Measurements from ENCODE around the gene URM1. TPM values are rescaled to one million over a fixed set of nuclear protein-coding genes. Genes with fewer than 3 reads are reported as not detected.

Gene URM1
- polyA plus RNA-seq, 2 of the 4 experiments (the other 2 are of a cell fraction) = 43.6 to 50.6 TPM

DNA sequence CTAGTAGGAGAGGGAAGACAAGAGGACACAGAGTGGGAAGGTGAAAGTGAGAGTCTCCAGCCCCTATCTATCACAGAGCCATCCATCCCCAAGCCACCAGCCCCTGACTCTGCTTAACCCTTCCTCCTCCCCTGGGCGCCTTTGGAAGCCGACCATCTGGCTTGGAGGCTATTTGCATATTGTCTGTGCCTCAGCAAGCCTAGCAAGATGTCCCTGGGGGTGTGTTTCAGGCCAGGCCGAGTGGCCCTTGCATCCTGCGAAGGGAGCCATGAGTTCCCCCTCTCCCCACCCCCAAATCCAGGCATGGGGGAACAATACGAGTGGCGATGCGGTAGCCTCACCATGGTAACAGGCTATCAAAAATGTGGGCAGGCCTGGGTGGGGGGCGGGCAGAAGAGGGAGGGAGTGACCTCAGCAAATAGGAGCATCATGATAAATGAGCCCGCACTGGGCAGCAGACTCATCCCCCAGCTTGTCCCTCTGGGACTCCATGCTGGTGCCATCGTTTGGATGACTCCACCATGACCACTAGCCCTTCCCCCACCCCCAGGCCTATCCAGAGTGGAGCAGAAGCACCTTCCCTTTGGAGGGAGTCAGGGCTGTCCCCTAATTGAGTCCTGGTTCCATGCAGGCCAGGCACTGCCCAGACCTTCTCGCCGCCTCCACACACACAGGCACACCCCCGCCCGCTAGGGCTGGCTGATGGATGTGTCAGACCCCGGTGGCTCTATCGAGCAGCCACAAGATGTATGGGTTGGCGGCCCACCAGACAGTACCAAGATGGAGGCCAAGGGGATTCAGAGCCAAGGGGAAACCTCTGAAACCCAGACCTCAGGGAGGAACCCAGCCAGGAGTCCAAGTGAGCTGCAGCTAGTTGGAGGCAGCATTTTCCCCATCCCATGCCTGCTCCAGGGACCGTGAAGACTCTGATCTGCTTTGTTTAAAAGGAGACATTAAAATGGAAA is 14.6 kb downstream of the URM1 start:
- Histone ChIP-seq H3K4me1 (no peaks in the 10 kb centered on the region), H3K9me3 (no peaks in the 10 kb centered on the region), H3K4me2 (no peak overlapping the region), H3K27ac (no peak overlapping the region), H3K4me3 (no peak overlapping the region)
- FAIRE-seq (no peak), ATAC-seq (no peak), DNase-seq (ENCODE audit: low read depth in 1 of 2, low spot score in 1 of 2) (no peak)
- 91% methylated on average over 13 of the region's 18 CpGs for WGBS (ENCODE audit: missing lambda C conversion rate)
- no peak for TF ChIP-seq HEYL (CRISPR knock-in tag; IDR thresholded peaks at IDR 0.05)
- no peak for TF ChIP-seq ZNF302 (CRISPR knock-in tag; IDR thresholded peaks at IDR 0.05)
- TF ChIP-seq POLR2A (IDR thresholded peaks at IDR 0.05; ENCODE audit: low read length) = no peak
- no peak for TF ChIP-seq RARB (CRISPR knock-in tag; IDR thresholded peaks at IDR 0.05)
- TF ChIP-seq, protein P1, sequence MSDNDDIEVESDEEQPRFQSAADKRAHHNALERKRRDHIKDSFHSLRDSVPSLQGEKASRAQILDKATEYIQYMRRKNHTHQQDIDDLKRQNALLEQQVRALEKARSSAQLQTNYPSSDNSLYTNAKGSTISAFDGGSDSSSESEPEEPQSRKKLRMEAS (IDR thresholded peaks at IDR 0.05) = no peak
- TF ChIP-seq RNF2 (IDR thresholded peaks at IDR 0.05; ENCODE audit: borderline replicate concordance, low read depth) = no peak
- TF ChIP-seq, protein P2, sequence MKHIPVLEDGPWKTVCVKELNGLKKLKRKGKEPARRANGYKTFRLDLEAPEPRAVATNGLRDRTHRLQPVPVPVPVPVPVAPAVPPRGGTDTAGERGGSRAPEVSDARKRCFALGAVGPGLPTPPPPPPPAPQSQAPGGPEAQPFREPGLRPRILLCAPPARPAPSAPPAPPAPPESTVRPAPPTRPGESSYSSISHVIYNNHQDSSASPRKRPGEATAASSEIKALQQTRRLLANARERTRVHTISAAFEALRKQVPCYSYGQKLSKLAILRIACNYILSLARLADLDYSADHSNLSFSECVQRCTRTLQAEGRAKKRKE (CRISPR knock-in tag; IDR thresholded peaks at IDR 0.05; ENCODE audit: low read depth) = no peak
- no peak for TF ChIP-seq GATA3 (IDR thresholded peaks at IDR 0.05; ENCODE audit: borderline replicate concordance)
- no peak for TF ChIP-seq ZSCAN20 (CRISPR knock-in tag; IDR thresholded peaks at IDR 0.05)
- TF ChIP-seq, protein P3, sequence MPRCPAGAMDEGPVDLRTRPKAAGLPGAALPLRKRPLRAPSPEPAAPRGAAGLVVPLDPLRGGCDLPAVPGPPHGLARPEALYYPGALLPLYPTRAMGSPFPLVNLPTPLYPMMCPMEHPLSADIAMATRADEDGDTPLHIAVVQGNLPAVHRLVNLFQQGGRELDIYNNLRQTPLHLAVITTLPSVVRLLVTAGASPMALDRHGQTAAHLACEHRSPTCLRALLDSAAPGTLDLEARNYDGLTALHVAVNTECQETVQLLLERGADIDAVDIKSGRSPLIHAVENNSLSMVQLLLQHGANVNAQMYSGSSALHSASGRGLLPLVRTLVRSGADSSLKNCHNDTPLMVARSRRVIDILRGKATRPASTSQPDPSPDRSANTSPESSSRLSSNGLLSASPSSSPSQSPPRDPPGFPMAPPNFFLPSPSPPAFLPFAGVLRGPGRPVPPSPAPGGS (IDR thresholded peaks at IDR 0.05) = no peak
- TF ChIP-seq, protein P4, sequence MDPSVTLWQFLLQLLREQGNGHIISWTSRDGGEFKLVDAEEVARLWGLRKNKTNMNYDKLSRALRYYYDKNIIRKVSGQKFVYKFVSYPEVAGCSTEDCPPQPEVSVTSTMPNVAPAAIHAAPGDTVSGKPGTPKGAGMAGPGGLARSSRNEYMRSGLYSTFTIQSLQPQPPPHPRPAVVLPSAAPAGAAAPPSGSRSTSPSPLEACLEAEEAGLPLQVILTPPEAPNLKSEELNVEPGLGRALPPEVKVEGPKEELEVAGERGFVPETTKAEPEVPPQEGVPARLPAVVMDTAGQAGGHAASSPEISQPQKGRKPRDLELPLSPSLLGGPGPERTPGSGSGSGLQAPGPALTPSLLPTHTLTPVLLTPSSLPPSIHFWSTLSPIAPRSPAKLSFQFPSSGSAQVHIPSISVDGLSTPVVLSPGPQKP (IDR thresholded peaks at IDR 0.05; ENCODE audit: low read depth, low read length) = no peak
- TF ChIP-seq, protein P5, sequence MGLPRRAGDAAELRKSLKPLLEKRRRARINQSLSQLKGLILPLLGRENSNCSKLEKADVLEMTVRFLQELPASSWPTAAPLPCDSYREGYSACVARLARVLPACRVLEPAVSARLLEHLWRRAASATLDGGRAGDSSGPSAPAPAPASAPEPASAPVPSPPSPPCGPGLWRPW (IDR thresholded peaks at IDR 0.05) = no peak
- TF ChIP-seq EHF (CRISPR knock-in tag; IDR thresholded peaks at IDR 0.05) = no peak
- TF ChIP-seq KDM5A (IDR thresholded peaks at IDR 0.05) = no peak
- TF ChIP-seq JUNB (IDR thresholded peaks at IDR 0.05) = no peak
- TF ChIP-seq MAZ (IDR thresholded peaks at IDR 0.05; ENCODE audit: borderline replicate concordance, low read depth, low read length) = no peak
- TF ChIP-seq TFCP2L1 (CRISPR knock-in tag; IDR thresholded peaks at IDR 0.05) = no peak
- no peak for TF ChIP-seq KDM1A (IDR thresholded peaks at IDR 0.05; ENCODE audit: low read depth)
- TF ChIP-seq BHLHE40 (IDR thresholded peaks at IDR 0.05; ENCODE audit: low read depth, low read length) = no peak
- CTCF ChIA-PET = interaction anchor here (1.0 to 1.6 kb wide), 5 partner anchors 14 to 91 kb away, joined by 3 to 5 read pairs (median 3); no protein-coding TSS in a partner anchor
- POLR2A ChIA-PET = no interaction called here

DNA sequence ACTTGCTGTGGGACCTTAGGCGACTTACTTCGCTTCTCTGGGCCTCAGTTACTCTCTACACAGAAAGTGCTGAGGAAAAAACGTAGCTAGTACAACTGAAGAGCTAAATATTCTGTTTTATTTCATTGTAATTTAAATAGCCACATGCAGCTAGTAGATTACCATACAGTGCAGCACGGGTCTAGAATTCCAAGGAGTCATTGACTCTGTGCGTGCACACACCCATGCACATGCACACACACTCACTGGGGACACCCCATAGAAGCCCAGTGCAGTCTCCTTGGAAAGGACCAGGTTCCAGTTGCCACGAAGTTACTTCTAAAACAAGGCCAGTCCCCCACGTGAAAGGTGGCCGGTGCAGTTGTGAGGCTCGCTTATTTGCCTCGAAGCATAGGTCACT is 17.0 kb downstream of the URM1 start:
- Histone ChIP-seq H3K4me3 (no peak overlapping the region), H3K27ac (no peak overlapping the region), H3K9me3 (no peaks in the 10 kb centered on the region), H3K4me2 (no peak overlapping the region), H3K4me1 (no peaks in the 10 kb centered on the region)
- FAIRE-seq (no peak), DNase-seq (ENCODE audit: low read depth in 1 of 2, low spot score in 1 of 2) (no peak), ATAC-seq (no peak)
- ChIA-PET POLR2A (no interaction called here), CTCF (interaction anchor here (0.8 to 3.4 kb wide), 4 partner anchors 18 to 93 kb away, joined by 4 to 16 read pairs (median 6); no protein-coding TSS in a partner anchor)
- 84% methylated on average over 6 of the region's 10 CpGs for WGBS (ENCODE audit: missing lambda C conversion rate)
- TF ChIP-seq CBX8 (IDR thresholded peaks at IDR 0.05) (no peak), TP53 (CRISPR knock-in tag; IDR thresholded peaks at IDR 0.05) (no peak), RFX5 (IDR thresholded peaks at IDR 0.05) (no peak), EP300 (IDR thresholded peaks at IDR 0.05) (no peak), CHD4 (IDR thresholded peaks at IDR 0.05; ENCODE audit: borderline replicate concordance) (no peak), JUN (IDR thresholded peaks at IDR 0.05) (no peak), ZSCAN20 (CRISPR knock-in tag; IDR thresholded peaks at IDR 0.05) (no peak), NR3C1 (IDR thresholded peaks at IDR 0.05) (no peak), TFCP2L1 (CRISPR knock-in tag; IDR thresholded peaks at IDR 0.05) (no peak), KDM1A (IDR thresholded peaks at IDR 0.05; ENCODE audit: low read depth) (no peak)
- TF ChIP-seq, protein P6, sequence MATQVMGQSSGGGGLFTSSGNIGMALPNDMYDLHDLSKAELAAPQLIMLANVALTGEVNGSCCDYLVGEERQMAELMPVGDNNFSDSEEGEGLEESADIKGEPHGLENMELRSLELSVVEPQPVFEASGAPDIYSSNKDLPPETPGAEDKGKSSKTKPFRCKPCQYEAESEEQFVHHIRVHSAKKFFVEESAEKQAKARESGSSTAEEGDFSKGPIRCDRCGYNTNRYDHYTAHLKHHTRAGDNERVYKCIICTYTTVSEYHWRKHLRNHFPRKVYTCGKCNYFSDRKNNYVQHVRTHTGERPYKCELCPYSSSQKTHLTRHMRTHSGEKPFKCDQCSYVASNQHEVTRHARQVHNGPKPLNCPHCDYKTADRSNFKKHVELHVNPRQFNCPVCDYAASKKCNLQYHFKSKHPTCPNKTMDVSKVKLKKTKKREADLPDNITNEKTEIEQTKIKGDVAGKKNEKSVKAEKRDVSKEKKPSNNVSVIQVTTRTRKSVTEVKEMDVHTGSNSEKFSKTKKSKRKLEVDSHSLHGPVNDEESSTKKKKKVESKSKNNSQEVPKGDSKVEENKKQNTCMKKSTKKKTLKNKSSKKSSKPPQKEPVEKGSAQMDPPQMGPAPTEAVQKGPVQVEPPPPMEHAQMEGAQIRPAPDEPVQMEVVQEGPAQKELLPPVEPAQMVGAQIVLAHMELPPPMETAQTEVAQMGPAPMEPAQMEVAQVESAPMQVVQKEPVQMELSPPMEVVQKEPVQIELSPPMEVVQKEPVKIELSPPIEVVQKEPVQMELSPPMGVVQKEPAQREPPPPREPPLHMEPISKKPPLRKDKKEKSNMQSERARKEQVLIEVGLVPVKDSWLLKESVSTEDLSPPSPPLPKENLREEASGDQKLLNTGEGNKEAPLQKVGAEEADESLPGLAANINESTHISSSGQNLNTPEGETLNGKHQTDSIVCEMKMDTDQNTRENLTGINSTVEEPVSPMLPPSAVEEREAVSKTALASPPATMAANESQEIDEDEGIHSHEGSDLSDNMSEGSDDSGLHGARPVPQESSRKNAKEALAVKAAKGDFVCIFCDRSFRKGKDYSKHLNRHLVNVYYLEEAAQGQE (IDR thresholded peaks at IDR 0.05) = no peak
- TF ChIP-seq, protein P7, sequence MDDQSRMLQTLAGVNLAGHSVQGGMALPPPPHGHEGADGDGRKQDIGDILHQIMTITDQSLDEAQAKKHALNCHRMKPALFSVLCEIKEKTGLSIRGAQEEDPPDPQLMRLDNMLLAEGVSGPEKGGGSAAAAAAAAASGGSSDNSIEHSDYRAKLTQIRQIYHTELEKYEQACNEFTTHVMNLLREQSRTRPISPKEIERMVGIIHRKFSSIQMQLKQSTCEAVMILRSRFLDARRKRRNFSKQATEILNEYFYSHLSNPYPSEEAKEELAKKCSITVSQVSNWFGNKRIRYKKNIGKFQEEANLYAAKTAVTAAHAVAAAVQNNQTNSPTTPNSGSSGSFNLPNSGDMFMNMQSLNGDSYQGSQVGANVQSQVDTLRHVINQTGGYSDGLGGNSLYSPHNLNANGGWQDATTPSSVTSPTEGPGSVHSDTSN (IDR thresholded peaks at IDR 0.05) = no peak
- TF ChIP-seq, protein P3 (IDR thresholded peaks at IDR 0.05) = no peak

Data from A549 (cell line).